ENCODE results near the gene IMP4. TPM values are rescaled to one million over a fixed set of nuclear protein-coding genes. Genes with fewer than 3 reads are reported as not detected.
A peak's percentile ranks its signal among the peaks of the same experiment; 100 is the strongest.

Gene IMP4
- total and polyA plus RNA-seq, 10 of the 15 experiments (the other 5 are each of a cell fraction or from before 2014, with no cell fraction given): 41.4 to 242 (median 166) TPM

- Histone ChIP-seq H3K4me1 (ENCODE audit: control insufficient read depth, insufficient read depth, low read length) (peaks cover 34% of the 10 kb centered on the region), H2AFZ (ENCODE audit: control insufficient read depth, low read depth, low read length) (no peak overlapping the region), H3K79me2 (ENCODE audit: control insufficient read depth, insufficient read depth, low read length) (peaks cover 11% of the 10 kb centered on the region), H3K27ac (ENCODE audit: control insufficient read depth, insufficient read depth) (no peak overlapping the region), H3K4me2 (ENCODE audit: control insufficient read depth, insufficient read depth) (no peak overlapping the region), H3K27me3 (replicated peaks in 1 of 2; ENCODE audit: control insufficient read depth in 2 of 2, insufficient read depth in 2 of 2, low read length in 1 of 2) (no peaks in the 10 kb centered on the region), H3K9me3 (replicated peaks; ENCODE audit: control insufficient read depth, insufficient read depth, low read length) (no peaks in the 10 kb centered on the region), H3K36me3 (ENCODE audit: control insufficient read depth in 2 of 2, insufficient read depth in 2 of 2, low read length in 1 of 2) (peaks cover 19 to 22% of the 10 kb centered on the region in 2 experiments), H4K20me1 (ENCODE audit: control insufficient read depth, insufficient read depth) (no peaks in the 10 kb centered on the region), H3K9ac (ENCODE audit: control insufficient read depth, insufficient read depth, low read length) (no peak overlapping the region), H3K4me3 (no peak overlapping the region)
- no peak for FAIRE-seq
- no peak for DNase-seq (ENCODE audit: low read depth, low spot score)
- no TSS peak for BruUV-seq (replicated peaks)
- TF ChIP-seq ZNF622 (IDR thresholded peaks at IDR 0.05): no peak
- TF ChIP-seq ZNF274 (IDR thresholded peaks at IDR 0.05; ENCODE audit: insufficient read depth, insufficient read length): no peak
- TF ChIP-seq NFXL1 (IDR thresholded peaks at IDR 0.05; ENCODE audit: borderline replicate concordance): no peak
- no peak for TF ChIP-seq ZBED1 (IDR thresholded peaks at IDR 0.05; ENCODE audit: borderline replicate concordance)
- no peak for TF ChIP-seq MTA2 (IDR thresholded peaks at IDR 0.05; ENCODE audit: low read depth)
- no peak for TF ChIP-seq ZZZ3 (IDR thresholded peaks at IDR 0.05; ENCODE audit: control insufficient read depth, insufficient read length, low read depth)
- TF ChIP-seq BRCA1 (IDR thresholded peaks at IDR 0.05; ENCODE audit: low read depth, low read length): no peak
- no peak for ATAC-seq
- ChIA-PET POLR2A (no interaction called here), RAD21 (ENCODE audit: unreplicated experiment) (no interaction called here), CTCF (interaction anchor here (1.8 kb wide), 1 partner anchor 24 kb away, joined by 8 read pairs; no protein-coding TSS in a partner anchor), SMC1A (ENCODE audit: uncharacterized antibody, unreplicated experiment) (no interaction called here)
- intact Hi-C loops (cut with micrococcal nuclease; ENCODE audit: unreplicated experiment): loop anchor here (10.0 kb wide), 1 partner anchor 756 kb away; the partner anchor contains the start of gene PLEKHB2
- in situ Hi-C loops (cut with MboI): loop anchor here (25.0 kb wide), 1 partner anchor 1463 kb away; no protein-coding TSS in a partner anchor
- WGBS (ENCODE audit: insufficient coverage, insufficient replicate concordance, low lambda C conversion rate, missing lambda C conversion rate): 98% methylated on average over 3 of the region's 3 CpGs
Observed at GRCh38 chr2:130349174-130349573, 6.5 kb downstream of the IMP4 start.

DNA sequence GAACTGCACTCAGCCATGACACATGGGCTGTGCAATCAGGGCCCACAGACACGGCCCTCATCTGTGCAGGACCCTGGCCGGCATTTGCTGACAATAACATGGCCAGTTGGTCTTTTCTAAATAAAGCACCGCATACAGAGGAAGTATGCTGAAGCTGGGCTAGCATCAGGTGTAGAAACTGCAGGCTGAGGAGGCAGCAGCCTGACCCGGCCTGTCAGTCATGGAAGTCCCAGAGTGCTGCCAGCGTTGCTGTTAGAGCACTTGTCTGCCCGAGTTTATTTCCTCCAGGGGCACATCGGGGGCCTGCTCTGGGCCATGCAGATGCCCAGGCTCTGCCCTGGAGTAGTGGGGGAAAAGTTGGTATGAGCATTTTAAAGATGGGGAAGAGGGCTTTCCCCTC lies 9.0 kb downstream of the IMP4 start:
- no peaks in the 10 kb centered on the region for H4K20me1 ChIP-seq (ENCODE audit: control insufficient read depth, insufficient read depth)
- H3K27ac ChIP-seq (ENCODE audit: control insufficient read depth, insufficient read depth): peak overlapping the region; percentile 39
- ChIA-PET SMC1A (ENCODE audit: uncharacterized antibody, unreplicated experiment) (interaction anchor here (0.7 to 2.6 kb wide), 5 partner anchors 10 to 34 kb away, joined by 3 to 14 read pairs (median 4); partner anchors contain the start of gene IMP4), RAD21 (ENCODE audit: unreplicated experiment) (interaction anchor here (1.0 to 3.1 kb wide), 3 partner anchors 9 to 21 kb away, joined by 3 to 14 read pairs (median 4); partner anchors contain the start of gene IMP4), POLR2A (interaction anchor here (0.6 to 2.8 kb wide), 5 partner anchors 9 to 33 kb away, joined by 3 to 25 read pairs (median 4); partner anchors contain the start of gene IMP4), CTCF (interaction anchor here (1.1 to 2.2 kb wide), 4 partner anchors 9 to 76 kb away, joined by 3 to 12 read pairs (median 4); partner anchors contain the start of gene IMP4)
- H3K9me3 ChIP-seq (replicated peaks; ENCODE audit: control insufficient read depth, insufficient read depth, low read length): no peaks in the 10 kb centered on the region
- FAIRE-seq: no peak
- peak; percentile 12 for ATAC-seq
- no peak for DNase-seq (ENCODE audit: low read depth, low spot score)
- no peak overlapping the region for H3K4me3 ChIP-seq
- BruUV-seq (replicated peaks): no TSS peak
- no peaks in the 10 kb centered on the region for H3K27me3 ChIP-seq (replicated peaks in 1 of 2; ENCODE audit: control insufficient read depth in 2 of 2, insufficient read depth in 2 of 2, low read length in 1 of 2)
- H2AFZ ChIP-seq (ENCODE audit: control insufficient read depth, low read depth, low read length): no peak overlapping the region
- H3K4me1 ChIP-seq (ENCODE audit: control insufficient read depth, insufficient read depth, low read length): peaks cover 29% of the 10 kb centered on the region
- peak overlapping the region; percentile 21; the same call in 1 of the 2 replicates for H3K9ac ChIP-seq (ENCODE audit: control insufficient read depth, insufficient read depth, low read length)
- in situ Hi-C loops (cut with MboI): no loop called here
- TF ChIP-seq IKZF1 (conservative IDR thresholded peaks at IDR 0.05) (peak; percentile 30; the same call in 1 of the 2 replicates), POLR2A (IDR thresholded peaks at IDR 0.05; ENCODE audit: low read depth, low read length) (0 out of 2 replicates have a peak, but pooled peaks have one; percentile 34), WRNIP1 (IDR thresholded peaks at IDR 0.05; ENCODE audit: borderline replicate concordance, low read depth, low read length) (no peak)
- TF ChIP-seq, protein P1, sequence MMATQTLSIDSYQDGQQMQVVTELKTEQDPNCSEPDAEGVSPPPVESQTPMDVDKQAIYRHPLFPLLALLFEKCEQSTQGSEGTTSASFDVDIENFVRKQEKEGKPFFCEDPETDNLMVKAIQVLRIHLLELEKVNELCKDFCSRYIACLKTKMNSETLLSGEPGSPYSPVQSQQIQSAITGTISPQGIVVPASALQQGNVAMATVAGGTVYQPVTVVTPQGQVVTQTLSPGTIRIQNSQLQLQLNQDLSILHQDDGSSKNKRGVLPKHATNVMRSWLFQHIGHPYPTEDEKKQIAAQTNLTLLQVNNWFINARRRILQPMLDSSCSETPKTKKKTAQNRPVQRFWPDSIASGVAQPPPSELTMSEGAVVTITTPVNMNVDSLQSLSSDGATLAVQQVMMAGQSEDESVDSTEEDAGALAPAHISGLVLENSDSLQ (IDR thresholded peaks at IDR 0.05): peak; percentile 87
- H3K79me2 ChIP-seq (ENCODE audit: control insufficient read depth, insufficient read depth, low read length): peaks cover 1% of the 10 kb centered on the region; the same call in 1 of the 2 replicates
- 2% methylated on average over 7 of the region's 7 CpGs for WGBS (ENCODE audit: insufficient coverage, insufficient replicate concordance, low lambda C conversion rate, missing lambda C conversion rate)
- peaks cover 2 to 3% of the 10 kb centered on the region in 2 experiments; a peak in 2 of 4 replicates for H3K36me3 ChIP-seq (ENCODE audit: control insufficient read depth in 2 of 2, insufficient read depth in 2 of 2, low read length in 1 of 2)
- H3K4me2 ChIP-seq (ENCODE audit: control insufficient read depth, insufficient read depth): peak overlapping the region; percentile 36; the same call in 1 of the 2 replicates
- intact Hi-C loops (cut with micrococcal nuclease; ENCODE audit: unreplicated experiment): no loop called here

All from GM12878 (cell line).